Forelimb muscle (tissue), 1 donor: ENCODE measurements around the gene MTMR3. TPM values are rescaled to one million over a fixed set of nuclear protein-coding genes. Genes with fewer than 3 reads are reported as not detected.

ENCODE experiments used
- DNase-seq: peaks from one replicate; pipeline ENCODE4 v3.0.0-alpha.2; 2013; ENCODE audit warnings: low read depth
- polyA plus RNA-seq: library from polyadenylated mRNA; unstranded; fragments of 120-200 nt; gene quantifications from one replicate; pipeline ENCODE4 v1.2.1, GENCODE V29; 2013; ENCODE audit not compliant: insufficient read length

MTMR3 gene
- polyA plus RNA-seq, 1 donor = 32.6 TPM

DNA sequence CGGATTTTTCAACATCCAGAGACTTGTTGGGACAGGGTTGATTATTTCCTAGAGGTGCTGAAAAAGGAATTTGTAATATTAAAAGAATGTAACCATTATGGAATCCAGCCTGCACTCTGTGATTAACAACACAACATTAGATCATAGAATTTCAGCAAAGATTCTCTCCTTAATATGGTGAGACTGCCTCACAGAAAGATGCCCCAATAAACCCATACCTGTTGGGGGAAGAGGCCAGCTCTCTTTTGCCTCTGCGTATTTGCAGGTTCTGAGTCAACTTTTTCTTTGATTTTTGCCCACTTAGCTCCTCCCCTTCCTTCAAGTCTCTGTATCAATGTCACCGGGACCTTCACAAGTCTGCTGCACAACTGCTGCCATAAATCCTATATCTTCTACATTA is 12.4 kb upstream of the MTMR3 start:
- DNase-seq = no peak

DNA sequence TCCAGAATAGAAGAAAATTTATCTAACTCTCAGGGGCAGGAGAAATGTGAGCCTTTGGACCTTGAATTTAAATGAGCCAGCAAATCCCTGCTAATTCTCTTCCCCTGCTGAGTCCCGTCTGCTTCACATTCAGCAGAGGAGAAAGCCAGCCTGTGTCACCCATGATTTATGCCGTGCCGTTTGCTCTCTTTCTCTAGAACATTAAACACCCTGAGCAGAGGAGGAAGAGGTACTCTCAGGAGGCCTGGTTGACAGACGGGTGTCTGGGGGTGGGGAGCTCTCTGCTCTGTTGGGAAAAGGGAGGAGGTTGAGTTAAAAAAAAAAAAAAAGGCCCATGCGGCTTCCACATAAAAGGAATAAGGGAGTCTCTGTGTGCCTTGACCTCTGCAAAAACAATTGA is 11.3 kb upstream of the MTMR3 start:
- DNase-seq = no peak

GRCh38 chr22:29872144-29872893 is 10.7 kb upstream of the MTMR3 start:
- no peak for DNase-seq

DNA sequence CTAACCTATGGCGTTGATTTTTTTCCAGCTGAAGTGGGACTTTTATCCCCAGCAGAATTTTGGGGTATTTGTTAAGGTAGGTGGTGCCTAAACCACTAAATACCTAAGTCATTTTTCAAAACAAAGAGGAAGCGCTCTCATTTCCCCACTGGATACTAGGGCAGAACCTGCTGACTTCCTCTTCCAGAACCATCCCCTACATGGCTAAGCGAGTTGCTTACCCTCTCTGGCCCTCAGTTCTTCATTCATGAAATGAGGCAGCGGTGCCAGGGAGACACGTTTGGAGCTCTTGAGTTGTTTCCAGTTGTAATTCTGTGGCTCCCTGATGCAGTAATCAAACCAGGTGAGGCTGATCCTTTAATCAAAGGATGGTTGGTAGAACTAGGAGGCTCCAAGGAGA is 10.0 kb upstream of the MTMR3 start:
- no peak for DNase-seq

DNA sequence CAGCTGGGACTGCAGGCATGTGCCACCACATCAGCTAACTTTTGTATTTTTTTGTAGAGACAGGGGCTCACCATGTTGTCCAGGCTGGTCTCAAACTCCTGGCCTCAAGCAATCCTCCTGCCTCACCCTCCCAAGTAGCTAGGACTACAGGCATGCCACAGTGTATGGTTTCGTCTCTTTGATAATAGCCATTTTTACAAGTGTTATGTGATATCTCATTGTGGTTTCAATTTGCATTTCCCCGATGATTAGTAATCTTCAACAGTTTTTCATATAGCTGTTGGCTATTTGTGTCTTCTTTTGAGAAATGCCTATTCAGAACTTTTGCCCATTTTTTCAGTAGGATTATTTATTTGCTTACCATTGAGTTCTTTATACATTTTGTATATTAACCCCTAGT is 9.0 kb upstream of the MTMR3 start:
- no peak for DNase-seq

- no peak for DNase-seq
Measured at GRCh38 chr22:29877620-29878019, 5.4 kb upstream of the MTMR3 start.

- no peak for DNase-seq
Measured at GRCh38 chr22:29879753-29880152, 3.2 kb upstream of the MTMR3 start.

GRCh38 chr22:29882716-29883044 is 294 bp upstream of the MTMR3 start:
- DNase-seq = no peak

- DNase-seq = no peak
Measured at GRCh38 chr22:29883775-29884097, 762 bp downstream of the MTMR3 start.

DNA sequence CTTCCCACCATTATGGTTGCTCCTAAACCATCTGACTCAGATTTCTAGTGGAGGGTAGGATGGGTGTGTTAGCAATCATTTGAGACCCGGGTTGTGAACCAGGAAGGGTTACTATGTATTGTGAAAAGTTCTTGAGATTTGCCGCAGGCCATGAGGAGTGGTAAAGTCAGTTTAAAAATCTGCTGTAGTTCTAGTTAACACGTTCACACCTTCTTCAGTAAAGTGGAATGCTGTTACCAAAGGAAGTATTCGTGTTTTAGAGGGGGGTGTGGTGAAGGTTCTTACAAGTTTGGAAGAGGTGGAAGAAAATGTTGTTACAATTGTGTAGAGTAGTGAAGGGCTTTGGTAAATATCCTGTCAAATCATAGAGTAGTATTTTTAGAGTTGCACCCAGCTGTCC is 2.6 kb downstream of the MTMR3 start:
- no peak for DNase-seq

- no peak for DNase-seq
Measured at GRCh38 chr22:29886596-29886995, 3.6 kb downstream of the MTMR3 start.

- DNase-seq = no peak
Measured at GRCh38 chr22:29887358-29887757, 4.4 kb downstream of the MTMR3 start.

DNA sequence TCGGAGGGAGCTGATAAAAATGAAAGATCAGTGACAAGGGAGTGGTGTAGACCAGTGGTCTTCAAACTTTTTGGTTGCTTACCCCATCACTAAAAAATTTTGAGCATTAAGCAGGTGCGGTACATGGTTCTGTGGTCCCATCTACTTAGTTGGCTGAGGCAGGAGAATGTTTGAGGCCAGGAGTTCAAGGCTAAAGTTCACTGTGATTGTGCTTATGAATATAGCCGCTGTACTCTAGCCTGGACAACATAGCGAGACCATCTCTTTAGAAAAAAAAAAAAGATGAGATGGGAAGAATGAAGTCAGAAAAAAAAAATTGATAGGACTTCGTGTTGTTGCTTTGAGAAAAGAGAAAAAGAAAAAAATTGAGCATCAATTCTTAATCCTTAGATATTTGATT is 7.8 kb downstream of the MTMR3 start:
- DNase-seq = no peak

DNA sequence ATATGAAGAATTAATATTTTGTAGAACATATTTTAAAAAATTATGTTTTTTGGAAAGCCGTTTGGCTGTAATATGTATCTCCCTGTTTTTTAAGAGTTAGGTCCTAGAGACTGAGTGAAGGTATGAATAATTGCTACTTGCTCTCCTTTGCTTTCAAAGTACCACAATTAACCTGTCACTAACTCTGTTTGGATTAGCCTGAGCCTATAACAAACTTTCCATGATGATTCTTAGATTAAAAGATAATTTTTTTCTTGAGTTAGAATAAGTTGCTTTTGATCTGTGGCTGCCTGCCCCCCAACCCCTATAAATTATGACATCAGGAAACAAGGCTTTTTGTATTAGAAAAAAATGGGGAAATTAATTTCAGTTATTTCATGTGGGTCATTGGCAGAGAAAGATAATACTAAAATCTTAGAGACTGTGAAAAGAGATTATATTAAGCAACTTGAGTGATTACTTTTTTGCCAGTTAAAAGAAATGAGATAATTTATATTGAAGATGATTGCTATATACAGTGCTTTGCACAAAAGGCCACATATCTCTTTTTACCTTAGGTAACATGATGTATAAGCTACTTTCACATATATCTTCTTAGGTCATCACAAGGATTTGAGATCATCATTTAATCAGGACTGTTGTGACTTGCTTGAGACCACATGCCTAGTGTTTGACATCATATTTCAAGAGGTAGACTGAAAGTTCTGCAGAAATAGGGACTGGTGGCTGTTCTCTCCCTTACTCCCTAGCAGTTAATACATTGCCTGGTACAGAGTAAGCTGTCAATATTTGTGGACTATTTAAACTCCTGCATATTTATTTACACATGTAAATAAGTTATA is 9.6 kb downstream of the MTMR3 start:
- no peak for DNase-seq

DNA sequence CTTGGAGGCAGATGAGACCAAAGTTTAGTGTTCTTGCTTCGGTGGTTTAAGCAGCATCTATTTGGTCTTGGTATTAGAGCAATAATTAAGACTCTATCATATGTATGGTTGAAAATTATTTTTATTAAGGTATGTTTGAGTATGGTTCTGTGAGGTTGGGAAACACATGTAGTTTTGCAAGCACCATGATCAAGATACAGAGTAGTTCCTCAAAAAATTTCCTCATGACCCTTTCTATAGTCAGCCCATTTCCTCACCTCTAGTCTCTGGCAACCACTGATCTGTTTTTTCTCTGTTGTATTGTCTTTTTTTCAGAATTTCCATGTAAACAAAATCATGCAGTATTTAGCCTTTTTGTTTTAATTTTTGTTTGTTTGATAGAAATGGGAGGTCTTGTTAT is 18.4 kb downstream of the MTMR3 start:
- no peak for DNase-seq

GRCh38 chr22:29903371-29903770 is 20.4 kb downstream of the MTMR3 start:
- no peak for DNase-seq

- no peak for DNase-seq
Measured at GRCh38 chr22:29904020-29904419, 21.0 kb downstream of the MTMR3 start.

- no peak for DNase-seq
Measured at GRCh38 chr22:29907753-29908515, 25.0 kb downstream of the MTMR3 start.

- no peak for DNase-seq
Measured at GRCh38 chr22:29912141-29912540, 29.2 kb downstream of the MTMR3 start.

DNA sequence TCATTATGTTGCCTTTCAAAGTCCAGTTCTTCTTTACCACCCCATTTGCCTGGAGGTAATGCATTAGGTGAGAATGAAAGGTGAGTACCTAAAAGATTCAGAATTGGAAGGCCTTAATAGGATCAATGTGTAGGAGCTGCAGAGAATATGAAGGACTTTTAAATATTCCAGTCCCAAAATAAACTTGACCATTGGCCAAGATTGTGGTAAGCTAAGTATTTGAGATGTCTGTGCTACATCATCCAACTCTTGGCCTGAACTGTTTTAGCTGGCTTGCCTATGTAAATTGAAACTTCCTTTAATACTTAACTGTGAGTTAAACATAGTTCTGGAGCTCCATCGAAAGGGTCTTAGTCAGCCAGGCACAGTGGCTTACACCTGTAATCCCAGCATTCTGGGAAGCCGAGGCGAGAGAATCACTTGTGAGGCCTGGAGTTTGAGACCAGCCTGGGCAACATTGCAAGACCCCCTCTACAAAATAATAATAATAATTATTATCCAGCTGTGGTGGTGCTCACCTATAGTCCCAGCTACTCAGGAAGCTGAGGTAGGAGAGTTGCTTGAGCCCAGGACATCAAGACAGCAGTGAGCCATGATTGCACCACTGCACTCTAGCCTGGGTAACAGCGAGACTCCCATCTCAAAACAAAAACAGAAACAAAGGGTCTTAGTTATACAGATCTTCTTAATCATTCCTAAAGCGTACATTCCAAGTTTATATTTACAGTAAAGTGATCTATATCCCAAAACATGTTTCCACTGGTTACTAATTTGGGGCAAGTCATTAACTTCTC is 29.8 kb downstream of the MTMR3 start:
- peak; percentile 84 for DNase-seq

GRCh38 chr22:29914165-29914564 is 31.2 kb downstream of the MTMR3 start:
- DNase-seq = no peak

GRCh38 chr22:29914991-29915533 is 32.1 kb downstream of the MTMR3 start:
- no peak for DNase-seq
